GM10248 (cell line): ENCODE measurements around the gene TMEM213.

Source experiments
- CTCF ChIA-PET: fragments of 300-600 bp; sonication (Branson Sonifier 250); formaldehyde crosslinking; extraction: SDS; loops from one replicate; lab custom pipeline; 2021; ENCODE audit warnings: antibody characterized with exemption; lab: Yijun Ruan, JAX
- POLR2A ChIA-PET: fragments of 350-650 bp; sonication (Branson Sonifier 250); formaldehyde crosslinking; extraction: SDS; loops from one replicate; lab custom pipeline; 2020; ENCODE audit warnings: antibody characterized with exemption; lab: Yijun Ruan, JAX
- DNase-seq: peaks from one replicate; pipeline ENCODE4 v3.0.0; 2012; ENCODE audit errors: extremely low spot score
- TF ChIP-seq, protein P1 (sequence below): IDR thresholded peaks from 2 replicates; pipeline ENCODE4 v1.5.1; 2012; ENCODE audit warnings: mild to moderate bottlenecking, low read depth; ENCODE audit errors: extremely low read depth, missing control alignments, control extremely low read depth

TMEM213 gene, protein sequence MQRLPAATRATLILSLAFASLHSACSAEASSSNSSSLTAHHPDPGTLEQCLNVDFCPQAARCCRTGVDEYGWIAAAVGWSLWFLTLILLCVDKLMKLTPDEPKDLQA

DNA sequence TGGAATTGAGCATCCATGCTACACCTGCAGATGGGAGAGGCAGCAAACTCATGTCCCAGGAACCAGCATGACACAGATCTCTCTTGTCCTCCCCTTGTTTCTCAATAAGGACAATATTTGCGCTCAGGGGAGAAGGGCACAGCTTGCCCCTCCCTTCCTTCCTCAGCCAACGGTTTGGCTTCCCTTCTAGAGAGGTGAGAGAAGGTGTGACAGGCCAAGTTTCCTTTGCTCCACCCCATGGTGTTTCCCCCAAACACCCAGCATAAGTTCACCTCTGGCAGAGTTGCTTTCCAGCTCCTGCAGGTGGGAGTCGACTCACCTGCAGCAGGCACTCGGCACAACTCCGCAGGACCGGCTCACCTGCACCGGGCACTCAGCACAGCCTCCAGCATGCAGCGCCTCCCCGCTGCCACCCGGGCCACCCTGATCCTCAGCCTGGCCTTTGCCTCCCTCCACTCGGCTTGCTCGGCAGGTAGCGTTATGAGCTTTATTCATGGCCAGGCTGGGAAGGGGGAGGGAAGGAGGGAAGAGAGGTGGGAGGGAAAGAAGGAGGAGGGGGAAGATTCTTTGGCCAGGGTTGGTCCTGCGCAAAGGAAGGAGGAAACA, at the start of gene TMEM213, which contains the start of gene ATP6V0A4:
TSS of gene TMEM213 (plus strand) at position 280 of the 606 bp plus-strand sequence. CDS start at position 391, 111 bp downstream.
TSS of gene ATP6V0A4 (minus strand) at position 482 of the 606 bp plus-strand sequence. CDS start 26,949 bp downstream, outside the sequence.
- DNase-seq = no peak
- TF ChIP-seq, protein P1, sequence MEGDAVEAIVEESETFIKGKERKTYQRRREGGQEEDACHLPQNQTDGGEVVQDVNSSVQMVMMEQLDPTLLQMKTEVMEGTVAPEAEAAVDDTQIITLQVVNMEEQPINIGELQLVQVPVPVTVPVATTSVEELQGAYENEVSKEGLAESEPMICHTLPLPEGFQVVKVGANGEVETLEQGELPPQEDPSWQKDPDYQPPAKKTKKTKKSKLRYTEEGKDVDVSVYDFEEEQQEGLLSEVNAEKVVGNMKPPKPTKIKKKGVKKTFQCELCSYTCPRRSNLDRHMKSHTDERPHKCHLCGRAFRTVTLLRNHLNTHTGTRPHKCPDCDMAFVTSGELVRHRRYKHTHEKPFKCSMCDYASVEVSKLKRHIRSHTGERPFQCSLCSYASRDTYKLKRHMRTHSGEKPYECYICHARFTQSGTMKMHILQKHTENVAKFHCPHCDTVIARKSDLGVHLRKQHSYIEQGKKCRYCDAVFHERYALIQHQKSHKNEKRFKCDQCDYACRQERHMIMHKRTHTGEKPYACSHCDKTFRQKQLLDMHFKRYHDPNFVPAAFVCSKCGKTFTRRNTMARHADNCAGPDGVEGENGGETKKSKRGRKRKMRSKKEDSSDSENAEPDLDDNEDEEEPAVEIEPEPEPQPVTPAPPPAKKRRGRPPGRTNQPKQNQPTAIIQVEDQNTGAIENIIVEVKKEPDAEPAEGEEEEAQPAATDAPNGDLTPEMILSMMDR = no peak
- ChIA-PET POLR2A (no interaction called here), CTCF (no interaction called here)

DNA sequence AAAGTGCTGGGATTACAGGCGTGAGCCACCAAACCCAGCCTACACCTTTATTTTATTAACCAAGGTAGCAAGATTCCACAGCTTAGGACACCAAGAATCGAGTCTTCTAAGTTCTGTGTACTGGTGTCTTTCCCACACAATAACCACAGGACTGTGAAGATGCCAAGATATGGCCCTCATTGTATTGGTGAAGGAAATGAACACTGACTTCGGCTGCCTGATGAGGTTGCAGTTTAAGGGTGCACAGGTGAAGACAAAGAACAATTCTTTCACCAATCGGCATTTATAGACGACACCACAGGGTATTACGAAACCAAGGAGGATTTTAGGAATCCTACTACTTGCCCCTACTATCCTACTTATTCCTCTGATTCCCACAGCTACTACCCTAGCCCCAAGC, 49.1 kb upstream of the TMEM213 start:
- ChIA-PET CTCF (interaction anchor here (2.2 kb wide), 1 partner anchor 10 kb away, joined by 11 read pairs; no protein-coding TSS in a partner anchor), POLR2A (no interaction called here)
- TF ChIP-seq, protein P1 = no peak
- no peak for DNase-seq

DNA sequence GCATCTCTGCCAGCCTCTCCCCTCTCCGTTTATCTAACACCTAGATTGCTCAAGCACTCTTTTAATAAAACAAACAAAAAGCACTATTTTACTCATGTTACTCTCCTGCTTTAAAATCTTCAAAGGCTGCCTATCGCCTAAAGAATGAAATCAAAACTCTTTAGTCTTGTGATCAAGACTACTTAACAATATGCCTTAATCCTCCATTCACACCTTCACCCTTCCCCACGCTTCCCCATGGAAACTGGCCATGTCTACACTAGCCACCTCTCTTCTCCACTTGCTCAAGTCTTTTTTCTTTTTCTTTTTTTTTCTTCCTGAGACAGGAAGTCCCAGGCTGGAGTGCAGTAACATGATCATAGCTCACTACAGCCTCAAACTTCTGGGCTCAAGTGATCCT, 47.8 kb upstream of the TMEM213 start:
- CTCF ChIA-PET = interaction anchor here (2.7 kb wide), 1 partner anchor 11 kb away, joined by 11 read pairs; no protein-coding TSS in a partner anchor
- TF ChIP-seq, protein P1 = no peak
- DNase-seq = no peak
- POLR2A ChIA-PET = no interaction called here

DNA sequence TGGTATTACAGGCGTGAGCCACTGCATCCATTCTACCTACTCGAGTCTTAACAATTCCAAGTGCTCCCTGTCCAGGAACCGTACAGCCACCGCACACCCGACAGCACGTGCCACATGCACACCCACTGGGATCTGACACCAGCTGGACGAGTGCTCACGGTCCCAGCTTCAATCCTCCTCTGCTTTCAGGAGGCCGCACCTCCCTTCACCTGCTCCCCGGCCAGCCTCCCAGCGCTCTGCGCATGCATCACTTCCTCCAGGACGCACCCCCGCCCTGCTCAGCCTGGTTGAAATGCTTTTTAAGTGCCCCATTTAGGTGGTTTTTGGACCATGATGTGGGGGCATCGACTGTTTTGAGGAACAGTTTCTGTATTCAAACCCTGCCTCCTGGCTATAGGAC, 47.3 kb upstream of the TMEM213 start:
- no peak for DNase-seq
- POLR2A ChIA-PET = no interaction called here
- CTCF ChIA-PET = interaction anchor here (2.7 kb wide), 1 partner anchor 12 kb away, joined by 11 read pairs; no protein-coding TSS in a partner anchor
- TF ChIP-seq, protein P1 = no peak

DNA sequence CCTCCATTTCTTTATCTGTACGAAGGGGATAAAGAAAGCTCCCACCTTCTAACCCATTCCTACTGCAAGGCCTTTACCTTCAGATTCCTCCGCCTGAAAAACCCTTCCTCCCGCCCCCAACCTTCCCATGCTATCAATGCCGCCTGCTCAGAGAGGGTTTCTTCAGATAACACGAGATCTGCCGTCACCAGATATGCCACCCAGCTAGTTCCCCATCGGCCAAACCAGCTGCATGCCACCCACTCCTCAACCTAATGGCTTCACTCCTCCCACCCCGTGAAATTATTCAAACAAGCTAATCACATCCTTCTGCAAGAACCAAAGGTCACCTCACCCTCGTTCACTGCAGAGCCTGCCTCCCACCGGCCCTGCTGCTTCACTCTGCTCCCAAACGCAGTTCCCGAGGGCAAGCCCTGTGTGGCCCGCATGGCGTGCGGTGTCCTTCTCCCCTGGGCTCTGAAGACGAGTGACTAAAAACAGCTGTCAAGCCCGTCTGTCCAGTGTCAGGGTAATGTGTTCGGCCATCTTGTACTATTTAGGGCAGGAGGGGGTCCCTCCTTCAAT, 46.8 kb upstream of the TMEM213 start:
- TF ChIP-seq, protein P1 = no peak
- ChIA-PET CTCF (interaction anchor here (2.7 kb wide), 1 partner anchor 13 kb away, joined by 11 read pairs; no protein-coding TSS in a partner anchor), POLR2A (no interaction called here)
- DNase-seq = no peak

DNA sequence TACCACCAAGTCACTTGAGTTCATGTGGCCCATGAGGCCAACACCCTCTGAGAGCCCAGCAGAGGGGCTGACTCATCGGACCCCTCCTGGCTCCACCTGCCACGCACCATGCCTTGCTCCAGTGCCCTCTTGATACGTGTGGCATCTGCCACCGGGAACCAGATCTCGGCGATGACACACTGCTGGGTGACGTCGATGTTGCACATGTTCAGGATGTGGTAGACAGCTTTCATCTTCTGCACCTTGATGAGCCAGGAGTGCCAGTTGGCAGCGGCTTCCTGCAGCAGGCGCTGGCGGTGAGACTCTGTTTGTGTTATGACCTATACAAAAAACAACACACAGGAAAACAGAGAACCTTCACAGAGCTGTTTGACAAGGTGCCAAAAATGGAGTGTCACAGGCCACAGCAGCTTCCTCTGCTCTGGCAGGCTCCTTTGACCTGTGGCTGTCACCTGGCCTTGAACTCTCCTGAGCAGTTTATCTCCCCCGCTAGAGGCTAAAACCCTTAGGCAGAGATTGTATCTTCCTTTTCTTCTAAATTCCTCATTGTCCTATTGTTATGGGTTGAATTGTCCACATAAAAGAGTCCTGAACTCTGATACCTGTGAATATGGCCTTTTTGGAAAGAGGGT, 45.2 kb upstream of the TMEM213 start:
- CTCF ChIA-PET = interaction anchor here (2.7 kb wide), 1 partner anchor 14 kb away, joined by 11 read pairs; no protein-coding TSS in a partner anchor
- TF ChIP-seq, protein P1 = no peak
- POLR2A ChIA-PET = no interaction called here
- DNase-seq = no peak
